ENCODE measurements around the gene NXPE2.

The NXPE2 gene

DNA sequence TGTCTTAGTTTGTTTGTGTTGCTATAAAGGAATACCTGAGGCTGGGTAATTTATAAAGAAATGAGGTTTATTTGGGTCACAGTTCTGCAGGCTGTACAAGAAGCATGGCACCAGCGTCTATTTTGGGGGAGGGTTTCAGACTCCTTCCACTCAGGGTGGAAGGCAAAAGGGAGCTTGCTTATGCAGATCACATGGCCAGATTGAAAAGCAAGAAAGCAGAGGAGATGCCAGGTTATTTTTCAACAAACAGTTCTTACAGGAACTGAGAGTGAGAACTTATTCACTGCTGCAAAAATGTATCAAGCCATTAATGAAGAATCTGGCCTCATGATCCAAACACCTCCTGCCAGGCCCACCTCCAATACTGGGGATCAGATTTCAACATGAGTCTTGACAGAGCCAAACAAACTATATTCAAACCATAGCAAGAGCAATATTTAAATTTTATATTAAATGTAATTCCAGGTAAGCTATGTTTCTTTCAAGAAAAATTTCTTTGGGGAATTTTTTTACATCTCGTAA, 66.9 kb downstream of the NXPE2 start:
- no peak for DNase-seq (ENCODE audit: low spot score)

DNA sequence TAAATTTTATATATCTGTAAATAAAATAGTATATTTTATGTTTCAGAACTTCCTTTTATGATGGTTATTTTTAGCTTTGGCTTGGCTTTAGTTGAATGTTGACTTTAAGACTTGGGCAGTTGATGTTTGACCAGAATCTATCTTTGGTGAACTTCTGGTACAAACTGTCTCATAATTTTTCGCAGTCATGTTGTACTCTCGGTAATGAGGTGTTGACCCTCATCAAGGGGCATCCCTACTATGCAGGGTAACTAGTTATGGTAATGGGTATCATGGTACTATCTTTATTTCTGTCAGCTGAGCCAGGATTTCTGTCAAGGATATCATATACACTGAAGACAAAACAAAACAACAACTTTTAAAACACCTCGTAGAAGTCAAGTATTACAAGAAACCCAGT, 67.7 kb downstream of the NXPE2 start:
- no peak for DNase-seq (ENCODE audit: low spot score)

Data from CD4-positive, alpha-beta T cell treated with Interleukin-15 for 4 hours (primary cell).